Uterus (tissue), 2 donors: ENCODE results near the gene DNAH10.

Experiments
- POLR2A ChIP-seq, 2 donors: fragments of 450-650 bp; IDR thresholded peaks; one replicate each; pipeline ENCODE4 v1.6.1; 2016; ENCODE audit warnings: antibody characterized with exemption in 2 of 2, mild to moderate bottlenecking in 1 of 2, moderate library complexity in 1 of 2
- TF ChIP-seq, protein P1 (sequence below), 4 experiments: fragments of 200-600 bp in 2 of 4; fragments of 450-650 bp in 2 of 4; sonication (generic) in 2 of 4; IDR thresholded peaks; one replicate each; pipeline ENCODE4 v1.5.1; 2016 to 2019; ENCODE audit warnings: antibody characterized with exemption in 4 of 4, mild to moderate bottlenecking in 2 of 4, moderate library complexity in 1 of 4

DNA sequence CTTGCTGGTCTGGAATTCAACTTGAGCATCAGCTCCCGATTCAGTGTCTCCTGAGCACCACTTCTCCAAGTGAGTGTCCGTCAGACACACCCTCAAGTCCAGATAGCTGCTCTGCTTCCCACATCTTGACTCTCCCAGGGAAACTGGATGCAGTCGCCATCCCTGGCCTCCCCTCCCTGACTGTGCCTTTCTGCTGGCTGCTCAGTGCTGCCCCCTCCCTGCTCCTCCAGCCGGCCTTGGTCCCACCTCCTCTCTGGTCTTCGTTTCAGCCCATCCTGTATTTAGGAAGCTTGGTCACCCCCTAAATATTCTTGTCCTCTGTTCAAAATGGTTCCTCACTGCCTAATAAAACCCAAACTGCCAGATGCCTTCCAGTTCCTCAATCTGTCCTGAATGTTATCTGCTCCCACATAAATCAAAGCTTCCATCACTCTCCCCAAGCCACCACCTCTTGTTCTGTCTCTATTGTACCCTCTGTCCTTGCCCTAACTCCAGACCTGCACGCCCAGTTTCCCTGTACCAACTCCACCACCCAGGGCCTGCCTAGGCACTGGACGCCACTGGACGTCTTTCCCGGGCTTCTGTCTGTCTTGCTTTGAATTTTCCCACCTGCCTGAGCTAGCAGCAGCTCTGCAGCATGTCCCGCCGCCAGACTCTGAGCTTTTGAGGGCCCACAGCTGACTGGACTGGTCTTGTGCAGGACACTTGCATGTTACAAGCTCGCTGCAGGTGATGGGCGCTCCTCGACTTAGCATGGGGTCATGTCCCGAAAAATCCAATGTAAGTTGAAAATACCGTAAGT lies 176.8 kb downstream of the DNAH10 start:
- TF ChIP-seq, protein P1, sequence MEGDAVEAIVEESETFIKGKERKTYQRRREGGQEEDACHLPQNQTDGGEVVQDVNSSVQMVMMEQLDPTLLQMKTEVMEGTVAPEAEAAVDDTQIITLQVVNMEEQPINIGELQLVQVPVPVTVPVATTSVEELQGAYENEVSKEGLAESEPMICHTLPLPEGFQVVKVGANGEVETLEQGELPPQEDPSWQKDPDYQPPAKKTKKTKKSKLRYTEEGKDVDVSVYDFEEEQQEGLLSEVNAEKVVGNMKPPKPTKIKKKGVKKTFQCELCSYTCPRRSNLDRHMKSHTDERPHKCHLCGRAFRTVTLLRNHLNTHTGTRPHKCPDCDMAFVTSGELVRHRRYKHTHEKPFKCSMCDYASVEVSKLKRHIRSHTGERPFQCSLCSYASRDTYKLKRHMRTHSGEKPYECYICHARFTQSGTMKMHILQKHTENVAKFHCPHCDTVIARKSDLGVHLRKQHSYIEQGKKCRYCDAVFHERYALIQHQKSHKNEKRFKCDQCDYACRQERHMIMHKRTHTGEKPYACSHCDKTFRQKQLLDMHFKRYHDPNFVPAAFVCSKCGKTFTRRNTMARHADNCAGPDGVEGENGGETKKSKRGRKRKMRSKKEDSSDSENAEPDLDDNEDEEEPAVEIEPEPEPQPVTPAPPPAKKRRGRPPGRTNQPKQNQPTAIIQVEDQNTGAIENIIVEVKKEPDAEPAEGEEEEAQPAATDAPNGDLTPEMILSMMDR (IDR thresholded peaks at IDR 0.05): no peak
- TF ChIP-seq POLR2A (IDR thresholded peaks at IDR 0.05): no peak
